Lower leg skin (tissue), 3 donors: ENCODE results near the gene POLR1C.

Source experiments
- POLR2A ChIP-seq, 2 donors: fragments of 450-650 bp; IDR thresholded peaks; one replicate each; pipeline ENCODE4 v1.6.1; 2016 to 2017; ENCODE audit warnings: antibody characterized with exemption in 2 of 2, mild to moderate bottlenecking in 1 of 2, moderate library complexity in 1 of 2
- TF ChIP-seq, protein P1 (sequence below), 3 donors: fragments of 450-650 bp; IDR thresholded peaks; one replicate each; pipeline ENCODE4 v1.5.1; 2016; ENCODE audit warnings: antibody characterized with exemption in 3 of 3, mild to moderate bottlenecking in 3 of 3, moderate library complexity in 2 of 3

DNA sequence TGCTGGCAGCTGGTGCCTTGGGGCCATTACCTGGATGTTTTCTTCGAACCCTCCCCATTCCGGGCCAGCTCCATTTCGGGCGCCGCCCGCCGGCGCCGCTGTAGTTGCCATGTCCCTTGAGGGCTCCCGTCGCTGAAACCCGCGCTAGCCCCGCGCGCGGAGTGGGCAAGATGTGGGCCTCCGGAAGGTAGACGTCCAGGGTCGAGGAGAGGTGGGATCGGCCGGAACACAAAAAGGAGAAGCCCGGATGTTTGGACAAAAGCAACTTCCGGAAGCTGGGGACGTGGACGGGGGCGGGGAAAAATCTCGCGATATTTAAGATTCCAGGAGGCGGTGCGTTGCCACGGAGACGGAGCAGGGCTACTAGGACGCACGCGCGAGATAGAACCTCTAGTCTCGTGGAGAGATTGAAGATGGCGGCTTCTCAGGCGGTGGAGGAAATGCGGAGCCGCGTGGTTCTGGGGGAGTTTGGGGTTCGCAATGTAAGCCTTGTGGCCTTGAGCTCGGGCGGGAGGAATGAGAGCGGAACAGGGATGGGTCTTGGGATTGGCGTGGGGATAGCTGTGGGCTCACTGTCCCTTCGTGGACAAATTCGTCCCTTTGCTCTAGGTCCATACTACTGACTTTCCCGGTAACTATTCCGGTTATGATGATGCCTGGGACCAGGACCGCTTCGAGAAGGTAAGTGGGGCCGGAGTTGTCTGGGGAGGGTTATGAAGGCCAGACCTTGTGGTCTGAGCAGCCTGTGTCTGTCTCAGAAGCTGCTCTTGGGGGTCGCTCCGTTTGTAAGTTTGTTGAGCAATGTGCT is at the start of gene POLR1C, which contains the start of gene YIPF3:
- TF ChIP-seq, protein P1, sequence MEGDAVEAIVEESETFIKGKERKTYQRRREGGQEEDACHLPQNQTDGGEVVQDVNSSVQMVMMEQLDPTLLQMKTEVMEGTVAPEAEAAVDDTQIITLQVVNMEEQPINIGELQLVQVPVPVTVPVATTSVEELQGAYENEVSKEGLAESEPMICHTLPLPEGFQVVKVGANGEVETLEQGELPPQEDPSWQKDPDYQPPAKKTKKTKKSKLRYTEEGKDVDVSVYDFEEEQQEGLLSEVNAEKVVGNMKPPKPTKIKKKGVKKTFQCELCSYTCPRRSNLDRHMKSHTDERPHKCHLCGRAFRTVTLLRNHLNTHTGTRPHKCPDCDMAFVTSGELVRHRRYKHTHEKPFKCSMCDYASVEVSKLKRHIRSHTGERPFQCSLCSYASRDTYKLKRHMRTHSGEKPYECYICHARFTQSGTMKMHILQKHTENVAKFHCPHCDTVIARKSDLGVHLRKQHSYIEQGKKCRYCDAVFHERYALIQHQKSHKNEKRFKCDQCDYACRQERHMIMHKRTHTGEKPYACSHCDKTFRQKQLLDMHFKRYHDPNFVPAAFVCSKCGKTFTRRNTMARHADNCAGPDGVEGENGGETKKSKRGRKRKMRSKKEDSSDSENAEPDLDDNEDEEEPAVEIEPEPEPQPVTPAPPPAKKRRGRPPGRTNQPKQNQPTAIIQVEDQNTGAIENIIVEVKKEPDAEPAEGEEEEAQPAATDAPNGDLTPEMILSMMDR (IDR thresholded peaks at IDR 0.05), result no peak
- TF ChIP-seq POLR2A (IDR thresholded peaks at IDR 0.05), result no peak
